GM12878 (cell line): ENCODE measurements around the gene RPSA. TPM values are rescaled to one million over a fixed set of nuclear protein-coding genes. Genes with fewer than 3 reads are reported as not detected.

Experiments
- ATAC-seq: fragments of 200-7000 bp; cut with Tn5 transposase; 3 replicates; pipeline ENCODE4 v1.9.1; 2020; ENCODE audit warnings: mild to moderate bottlenecking, moderate library complexity
- BruUV-seq: library from RNA; stranded (reverse); fragments of 400-500 nt; replicated peaks from 2 replicates; lab custom pipeline; 2021; lab: Mats Ljungman, UMichigan
- CTCF ChIA-PET: fragments of 300-600 bp; sonication (Branson Sonifier 250); formaldehyde crosslinking; extraction: SDS; loops from one replicate; lab custom pipeline; 2021; ENCODE audit warnings: inconsistent platforms; lab: Yijun Ruan, JAX
- POLR2A ChIA-PET: fragments of 350-600 bp; formaldehyde crosslinking; extraction: SDS; loops from one replicate; lab custom pipeline; 2021; ENCODE audit warnings: inconsistent platforms; lab: Charles Lee
- RAD21 ChIA-PET: fragments of 300-600 bp; sonication (Branson Sonifier 250); formaldehyde crosslinking; loops from one replicate; lab custom pipeline; 2023; ENCODE audit warnings: antibody characterized with exemption; ENCODE audit not compliant: unreplicated experiment; lab: Charles Lee
- SMC1A ChIA-PET: fragments of 300-600 bp; sonication (Branson Sonifier 250); formaldehyde crosslinking; loops from one replicate; lab custom pipeline; 2023; ENCODE audit not compliant: unreplicated experiment, uncharacterized antibody; lab: Charles Lee
- DNase-seq: peaks from one replicate; pipeline ENCODE4 v3.0.0-alpha.2; 2011; ENCODE audit warnings: low read depth, low spot score
- FAIRE-seq: peaks from 3 replicates; lab custom pipeline; 2011; peaks lifted over from hg19 to GRCh38; lab: Jason Lieb, UNC
- H2AFZ ChIP-seq: 2 replicates; pipeline ENCODE4 v1.6.0; 2011; ENCODE audit warnings: low read depth, low read length, control low read depth; ENCODE audit not compliant: control insufficient read depth
- H3K27ac ChIP-seq: 2 replicates; pipeline ENCODE4 v1.5.1; 2011; ENCODE audit warnings: control low read depth; ENCODE audit not compliant: control insufficient read depth, insufficient read depth
- H3K27me3 ChIP-seq, 2 experiments: replicated peaks in 1 of 2; 2 replicates each; pipeline versions ENCODE4 v1.6.0 to v1.6.1; 2011; ENCODE audit warnings: low read length in 1 of 2; ENCODE audit not compliant: control insufficient read depth in 2 of 2, insufficient read depth in 2 of 2
- H3K36me3 ChIP-seq, 2 experiments: 2 replicates each; pipeline ENCODE4 v1.5.1; 2011; ENCODE audit warnings: low read length in 1 of 2; ENCODE audit not compliant: control insufficient read depth in 2 of 2, insufficient read depth in 2 of 2
- H3K4me1 ChIP-seq: 2 replicates; pipeline ENCODE4 v1.6.1; 2011; ENCODE audit warnings: mild to moderate bottlenecking, low read length, moderate library complexity, mixed read lengths; ENCODE audit not compliant: control insufficient read depth, insufficient read depth
- H3K4me2 ChIP-seq: 2 replicates; pipeline ENCODE4 v1.6.0; 2011; ENCODE audit warnings: control low read depth; ENCODE audit not compliant: control insufficient read depth, insufficient read depth
- H3K4me3 ChIP-seq: fragments of 200-600 bp; sonication (generic); 2 replicates; pipeline ENCODE4 v1.5.1; 2016
- H3K79me2 ChIP-seq: 2 replicates; pipeline ENCODE4 v1.6.0; 2011; ENCODE audit warnings: low read length; ENCODE audit not compliant: control insufficient read depth, insufficient read depth
- H3K9ac ChIP-seq: 2 replicates; pipeline ENCODE4 v1.8.0; 2011; ENCODE audit warnings: low read length, control low read depth, mixed read lengths; ENCODE audit not compliant: control insufficient read depth, insufficient read depth
- H3K9me3 ChIP-seq: replicated peaks from 3 replicates; pipeline ENCODE4 v1.5.1; 2011; ENCODE audit warnings: mild to moderate bottlenecking, low read length; ENCODE audit not compliant: control insufficient read depth, insufficient read depth
- H4K20me1 ChIP-seq: 2 replicates; pipeline ENCODE4 v1.6.0; 2011; ENCODE audit not compliant: control insufficient read depth, insufficient read depth
- CHD4 ChIP-seq: fragments of 200-600 bp; sonication (generic); IDR thresholded peaks from 2 replicates; pipeline ENCODE4 v1.6.1; 2016; ENCODE audit warnings: mild to moderate bottlenecking
- EED ChIP-seq: sonication (generic); IDR thresholded peaks from 2 replicates; pipeline ENCODE4 v1.6.1; 2016; ENCODE audit warnings: antibody characterized with exemption, low read depth
- FOXK2 ChIP-seq: fragments of 450-650 bp; IDR thresholded peaks from 2 replicates; pipeline ENCODE4 v1.6.1; 2017; ENCODE audit warnings: mild to moderate bottlenecking, moderate library complexity
- NFYA ChIP-seq: IDR thresholded peaks from 2 replicates; pipeline ENCODE4 v1.6.1; 2011; ENCODE audit warnings: low read depth, mild to moderate bottlenecking, low read length, improper control_type of control experiment, borderline replicate concordance
- RCOR1 ChIP-seq: conservative IDR thresholded peaks from 2 replicates; pipeline ENCODE4 v1.6.1; 2012; ENCODE audit warnings: low read depth, low read length, improper control_type of control experiment
- REST ChIP-seq: IDR thresholded peaks from 2 replicates; pipeline ENCODE4 v1.6.1; 2012; ENCODE audit warnings: mild to moderate bottlenecking, low read depth, low read length
- STAT1 ChIP-seq: fragments of 450-650 bp; conservative IDR thresholded peaks from 2 replicates; pipeline ENCODE4 v1.6.1; 2014; ENCODE audit warnings: antibody characterized with exemption, mild to moderate bottlenecking
- STAT3 ChIP-seq: IDR thresholded peaks from 2 replicates; pipeline ENCODE4 v1.6.1; 2011; ENCODE audit warnings: low read depth, low read length, improper control_type of control experiment
- SUZ12 ChIP-seq: fragments of 200-600 bp; sonication (generic); IDR thresholded peaks from one replicate; pipeline ENCODE4 v1.6.1; 2018; ENCODE audit warnings: antibody characterized with exemption, mild to moderate bottlenecking; ENCODE audit not compliant: unreplicated experiment
- TCF12 ChIP-seq: IDR thresholded peaks from 2 replicates; pipeline ENCODE4 v1.6.1; 2011; ENCODE audit warnings: low read depth, mild to moderate bottlenecking, low read length
- ZSCAN29 ChIP-seq: fragments of 450-650 bp; IDR thresholded peaks from 2 replicates; pipeline ENCODE4 v1.6.1; 2017; ENCODE audit warnings: mild to moderate bottlenecking, moderate library complexity
- WGBS: methylation state at CpG from one replicate; pipeline ENCODE4 v1.1.6; 2016; ENCODE audit warnings: low lambda C conversion rate; ENCODE audit not compliant: insufficient replicate concordance, insufficient coverage; ENCODE audit errors: missing lambda C conversion rate; 5-methylcytosine and 5-hydroxymethylcytosine counted together
- in situ Hi-C: fragments of 300-500 bp; cut with MboI; formaldehyde crosslinking; loops from 9 replicates; pipeline ENCODE4 v1.14.3; 2018; ENCODE audit warnings: mixed read lengths
- intact Hi-C: fragments of 100-400 bp; cut with micrococcal nuclease; formaldehyde crosslinking; loops from one replicate; pipeline ENCODE4 v1.14.2; 2022; ENCODE audit not compliant: unreplicated experiment
- polyA plus RNA-seq, 11 experiments: library from polyadenylated mRNA; depleted of rRNA in 4 of 11; unstranded in 6 of 11; stranded (reverse) in 5 of 11; fragments of >200 nt; fragmentation: Nextera tagmentation in 4 of 11; fragmentation: Illumina TruSeq in 1 of 11; extraction: Ambion mirVana in 4 of 11; extraction: Trizol in 1 of 11; gene quantifications; 1 replicate in 1 of 11; 2 replicates in 10 of 11; pipeline versions ENCODE4 v1.2.1 to v1.2.3, GENCODE V29; 2011 to 2016; ENCODE audit warnings: inconsistent platforms in 2 of 11, missing spikeins in 2 of 11, low read depth in 1 of 11
- total RNA-seq, 4 experiments: library from RNA; depleted of rRNA in 3 of 4; stranded (reverse); fragments of >200 nt in 3 of 4; fragmentation: Illumina TruSeq in 1 of 4; extraction: Trizol in 1 of 4; gene quantifications; 2 replicates each; pipeline versions ENCODE4 v1.2.1 to v1.2.3, GENCODE V29; 2013 to 2021
- TF ChIP-seq, protein P1 (sequence below): fragments of 450-650 bp; IDR thresholded peaks from 2 replicates; pipeline ENCODE4 v1.6.1; 2017; ENCODE audit warnings: borderline replicate concordance
- TF ChIP-seq, protein P2 (sequence below): fragments of 450-650 bp; conservative IDR thresholded peaks from 2 replicates; pipeline ENCODE4 v1.6.1; 2017; ENCODE audit warnings: mild to moderate bottlenecking, moderate library complexity
- TF ChIP-seq, protein P3 (sequence below): IDR thresholded peaks from 2 replicates; pipeline ENCODE4 v1.6.1; 2012; ENCODE audit warnings: improper control_type of control experiment, low read depth, low read length; ENCODE audit not compliant: insufficient replicate concordance

RPSA gene
- total and polyA plus RNA-seq, 10 of the 15 experiments (the other 5 are each of a cell fraction or from before 2014, with no cell fraction given), result 1,012 to 5,036 (median 3,460) TPM

- no peak for FAIRE-seq
- H3K36me3 ChIP-seq, result no peaks in the 10 kb centered on the region
- H3K9ac ChIP-seq, result no peak overlapping the region
- no TSS peak for BruUV-seq
- ChIA-PET CTCF (no interaction called here), SMC1A (no interaction called here), RAD21 (no interaction called here), POLR2A (no interaction called here)
- H3K27ac ChIP-seq, result no peak overlapping the region
- H4K20me1 ChIP-seq, result no peaks in the 10 kb centered on the region
- WGBS, result 63% methylated on average over 3 of the region's 3 CpGs
- intact Hi-C loops, result no loop called here
- no peak for DNase-seq
- no peak for ATAC-seq
- no peaks in the 10 kb centered on the region for H3K27me3 ChIP-seq
- H3K9me3 ChIP-seq, result no peaks in the 10 kb centered on the region
- in situ Hi-C loops, result no loop called here
- H3K4me2 ChIP-seq, result no peak overlapping the region
- no peaks in the 10 kb centered on the region for H3K4me1 ChIP-seq
- H3K4me3 ChIP-seq, result no peak overlapping the region
- no peaks in the 10 kb centered on the region for H3K79me2 ChIP-seq
- H2AFZ ChIP-seq, result no peak overlapping the region
- no peak for TF ChIP-seq ZSCAN29
- no peak for TF ChIP-seq NFYA
- TF ChIP-seq SUZ12, result no peak
- no peak for TF ChIP-seq TCF12
- TF ChIP-seq, protein P1, sequence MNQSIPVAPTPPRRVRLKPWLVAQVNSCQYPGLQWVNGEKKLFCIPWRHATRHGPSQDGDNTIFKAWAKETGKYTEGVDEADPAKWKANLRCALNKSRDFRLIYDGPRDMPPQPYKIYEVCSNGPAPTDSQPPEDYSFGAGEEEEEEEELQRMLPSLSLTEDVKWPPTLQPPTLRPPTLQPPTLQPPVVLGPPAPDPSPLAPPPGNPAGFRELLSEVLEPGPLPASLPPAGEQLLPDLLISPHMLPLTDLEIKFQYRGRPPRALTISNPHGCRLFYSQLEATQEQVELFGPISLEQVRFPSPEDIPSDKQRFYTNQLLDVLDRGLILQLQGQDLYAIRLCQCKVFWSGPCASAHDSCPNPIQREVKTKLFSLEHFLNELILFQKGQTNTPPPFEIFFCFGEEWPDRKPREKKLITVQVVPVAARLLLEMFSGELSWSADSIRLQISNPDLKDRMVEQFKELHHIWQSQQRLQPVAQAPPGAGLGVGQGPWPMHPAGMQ, result no peak
- no peak for TF ChIP-seq STAT3
- no peak for TF ChIP-seq FOXK2
- no peak for TF ChIP-seq EED
- TF ChIP-seq REST, result no peak
- no peak for TF ChIP-seq STAT1
- no peak for TF ChIP-seq CHD4
- TF ChIP-seq, protein P2, sequence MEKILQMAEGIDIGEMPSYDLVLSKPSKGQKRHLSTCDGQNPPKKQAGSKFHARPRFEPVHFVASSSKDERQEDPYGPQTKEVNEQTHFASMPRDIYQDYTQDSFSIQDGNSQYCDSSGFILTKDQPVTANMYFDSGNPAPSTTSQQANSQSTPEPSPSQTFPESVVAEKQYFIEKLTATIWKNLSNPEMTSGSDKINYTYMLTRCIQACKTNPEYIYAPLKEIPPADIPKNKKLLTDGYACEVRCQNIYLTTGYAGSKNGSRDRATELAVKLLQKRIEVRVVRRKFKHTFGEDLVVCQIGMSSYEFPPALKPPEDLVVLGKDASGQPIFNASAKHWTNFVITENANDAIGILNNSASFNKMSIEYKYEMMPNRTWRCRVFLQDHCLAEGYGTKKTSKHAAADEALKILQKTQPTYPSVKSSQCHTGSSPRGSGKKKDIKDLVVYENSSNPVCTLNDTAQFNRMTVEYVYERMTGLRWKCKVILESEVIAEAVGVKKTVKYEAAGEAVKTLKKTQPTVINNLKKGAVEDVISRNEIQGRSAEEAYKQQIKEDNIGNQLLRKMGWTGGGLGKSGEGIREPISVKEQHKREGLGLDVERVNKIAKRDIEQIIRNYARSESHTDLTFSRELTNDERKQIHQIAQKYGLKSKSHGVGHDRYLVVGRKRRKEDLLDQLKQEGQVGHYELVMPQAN, result no peak
- TF ChIP-seq RCOR1, result no peak
- TF ChIP-seq, protein P3, sequence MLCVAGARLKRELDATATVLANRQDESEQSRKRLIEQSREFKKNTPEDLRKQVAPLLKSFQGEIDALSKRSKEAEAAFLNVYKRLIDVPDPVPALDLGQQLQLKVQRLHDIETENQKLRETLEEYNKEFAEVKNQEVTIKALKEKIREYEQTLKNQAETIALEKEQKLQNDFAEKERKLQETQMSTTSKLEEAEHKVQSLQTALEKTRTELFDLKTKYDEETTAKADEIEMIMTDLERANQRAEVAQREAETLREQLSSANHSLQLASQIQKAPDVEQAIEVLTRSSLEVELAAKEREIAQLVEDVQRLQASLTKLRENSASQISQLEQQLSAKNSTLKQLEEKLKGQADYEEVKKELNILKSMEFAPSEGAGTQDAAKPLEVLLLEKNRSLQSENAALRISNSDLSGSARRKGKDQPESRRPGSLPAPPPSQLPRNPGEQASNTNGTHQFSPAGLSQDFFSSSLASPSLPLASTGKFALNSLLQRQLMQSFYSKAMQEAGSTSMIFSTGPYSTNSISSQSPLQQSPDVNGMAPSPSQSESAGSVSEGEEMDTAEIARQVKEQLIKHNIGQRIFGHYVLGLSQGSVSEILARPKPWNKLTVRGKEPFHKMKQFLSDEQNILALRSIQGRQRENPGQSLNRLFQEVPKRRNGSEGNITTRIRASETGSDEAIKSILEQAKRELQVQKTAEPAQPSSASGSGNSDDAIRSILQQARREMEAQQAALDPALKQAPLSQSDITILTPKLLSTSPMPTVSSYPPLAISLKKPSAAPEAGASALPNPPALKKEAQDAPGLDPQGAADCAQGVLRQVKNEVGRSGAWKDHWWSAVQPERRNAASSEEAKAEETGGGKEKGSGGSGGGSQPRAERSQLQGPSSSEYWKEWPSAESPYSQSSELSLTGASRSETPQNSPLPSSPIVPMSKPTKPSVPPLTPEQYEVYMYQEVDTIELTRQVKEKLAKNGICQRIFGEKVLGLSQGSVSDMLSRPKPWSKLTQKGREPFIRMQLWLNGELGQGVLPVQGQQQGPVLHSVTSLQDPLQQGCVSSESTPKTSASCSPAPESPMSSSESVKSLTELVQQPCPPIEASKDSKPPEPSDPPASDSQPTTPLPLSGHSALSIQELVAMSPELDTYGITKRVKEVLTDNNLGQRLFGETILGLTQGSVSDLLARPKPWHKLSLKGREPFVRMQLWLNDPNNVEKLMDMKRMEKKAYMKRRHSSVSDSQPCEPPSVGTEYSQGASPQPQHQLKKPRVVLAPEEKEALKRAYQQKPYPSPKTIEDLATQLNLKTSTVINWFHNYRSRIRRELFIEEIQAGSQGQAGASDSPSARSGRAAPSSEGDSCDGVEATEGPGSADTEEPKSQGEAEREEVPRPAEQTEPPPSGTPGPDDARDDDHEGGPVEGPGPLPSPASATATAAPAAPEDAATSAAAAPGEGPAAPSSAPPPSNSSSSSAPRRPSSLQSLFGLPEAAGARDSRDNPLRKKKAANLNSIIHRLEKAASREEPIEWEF, result no peak
Measured at GRCh38 chr3:39433642-39434041, 27.1 kb downstream of the RPSA start.
